Upper lobe of left lung (tissue), 6 donors: ENCODE data around the gene ITGA8. TPM values are rescaled to one million over a fixed set of nuclear protein-coding genes. Genes with fewer than 3 reads are reported as not detected.

Source experiments
- ATAC-seq, 2 donors: fragments of 200-7000 bp; cut with Tn5 transposase; one replicate each; pipeline ENCODE4 v1.9.1; 2022; ENCODE audit warnings: mild to moderate bottlenecking in 2 of 2, moderate library complexity in 2 of 2; ENCODE audit not compliant: low FRiP score in 2 of 2
- DNase-seq, 2 donors: peaks; one replicate each; pipeline ENCODE4 v3.0.0-alpha.2; 2019 to 2020
- H3K27ac ChIP-seq, 4 donors: fragments of 200-600 bp; sonication (generic); one replicate each; pipeline ENCODE4 v1.5.1; 2016 to 2019
- H3K27me3 ChIP-seq, 4 donors: fragments of 200-600 bp; sonication (generic); one replicate each; pipeline ENCODE4 v1.5.1; 2017 to 2019
- H3K36me3 ChIP-seq, 4 donors: fragments of 200-600 bp; sonication (generic); one replicate each; pipeline ENCODE4 v1.5.1; 2016 to 2019
- H3K4me1 ChIP-seq, 4 donors: fragments of 200-600 bp; sonication (generic); one replicate each; pipeline ENCODE4 v1.5.1; 2018 to 2019
- H3K4me3 ChIP-seq, 4 donors: fragments of 200-600 bp; sonication (generic); one replicate each; pipeline ENCODE4 v1.5.1; 2017 to 2019; ENCODE audit warnings: mild to moderate bottlenecking in 2 of 4, moderate library complexity in 1 of 4
- H3K9me3 ChIP-seq, 4 donors: fragments of 200-600 bp; sonication (generic); one replicate each; pipeline ENCODE4 v1.5.1; 2018 to 2019
- EP300 ChIP-seq, 4 donors: sonication (generic); formaldehyde crosslinking; IDR thresholded peaks; one replicate each; pipeline ENCODE4 v1.5.1; 2017; ENCODE audit warnings: antibody characterized with exemption in 4 of 4, control low read depth in 2 of 4
- POLR2A ChIP-seq, 4 donors: fragments of 450-650 bp; IDR thresholded peaks; one replicate each; pipeline ENCODE4 v1.5.1; 2016 to 2017; ENCODE audit warnings: antibody characterized with exemption in 4 of 4, mild to moderate bottlenecking in 2 of 4
- POLR2AphosphoS5 ChIP-seq, 2 donors: sonication (generic); formaldehyde crosslinking; IDR thresholded peaks; one replicate each; pipeline ENCODE4 v1.5.1; 2017; ENCODE audit warnings: antibody characterized with exemption in 2 of 2
- WGBS, 2 donors: methylation state at CpG; one replicate each; pipeline ENCODE4 v1.1.5; 2017 to 2018; 5-methylcytosine and 5-hydroxymethylcytosine counted together
- total RNA-seq, 6 donors: library from RNA; depleted of rRNA in 4 of 6; stranded (reverse); fragments of >200 nt in 4 of 6; gene quantifications; one replicate each; pipeline versions ENCODE4 v1.1.0 to v1.2.1, GENCODE V29; 2016 to 2021
- TF ChIP-seq, protein P1 (sequence below), 6 experiments: fragments of 450-650 bp in 4 of 6; fragments of 200-600 bp in 2 of 6; sonication (generic) in 2 of 6; IDR thresholded peaks; one replicate each; pipeline ENCODE4 v1.5.1; 2016 to 2019; ENCODE audit warnings: antibody characterized with exemption in 6 of 6
- donor health status: DM: no; HTN: no; CAD: no; lungs with moderate emphysema.
- donor health status: DM: no; HTN: yes; CAD: no; lungs with severe emphysema.

The ITGA8 gene
- total RNA-seq, 6 donors from 2014 or later = 18.2 to 40.3 (median 26.4) TPM

DNA sequence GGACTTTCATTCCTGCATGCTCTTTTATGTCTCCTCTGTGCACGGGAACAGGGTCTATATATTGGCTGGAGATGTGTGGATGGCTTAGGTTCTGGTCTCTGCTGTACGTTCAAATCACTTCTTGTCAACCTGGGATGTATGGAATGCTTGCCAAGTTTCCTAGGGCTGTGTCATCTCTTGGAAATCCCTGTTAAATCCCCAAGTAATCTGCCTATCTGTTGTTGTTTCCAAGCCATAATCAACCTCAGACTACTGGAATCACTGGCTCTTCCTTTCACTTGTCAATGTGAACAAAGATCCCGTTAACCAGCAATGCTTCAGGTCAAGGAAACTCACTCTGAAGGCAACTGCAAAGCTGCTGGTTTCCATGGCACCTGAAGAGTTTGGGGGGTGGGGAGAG, 255.3 kb downstream of the ITGA8 start:
- no peak for TF ChIP-seq POLR2AphosphoS5 (IDR thresholded peaks at IDR 0.05)
- no peak for TF ChIP-seq POLR2A (IDR thresholded peaks at IDR 0.05)
- no peak for TF ChIP-seq EP300 (IDR thresholded peaks at IDR 0.05)
- TF ChIP-seq, protein P1, sequence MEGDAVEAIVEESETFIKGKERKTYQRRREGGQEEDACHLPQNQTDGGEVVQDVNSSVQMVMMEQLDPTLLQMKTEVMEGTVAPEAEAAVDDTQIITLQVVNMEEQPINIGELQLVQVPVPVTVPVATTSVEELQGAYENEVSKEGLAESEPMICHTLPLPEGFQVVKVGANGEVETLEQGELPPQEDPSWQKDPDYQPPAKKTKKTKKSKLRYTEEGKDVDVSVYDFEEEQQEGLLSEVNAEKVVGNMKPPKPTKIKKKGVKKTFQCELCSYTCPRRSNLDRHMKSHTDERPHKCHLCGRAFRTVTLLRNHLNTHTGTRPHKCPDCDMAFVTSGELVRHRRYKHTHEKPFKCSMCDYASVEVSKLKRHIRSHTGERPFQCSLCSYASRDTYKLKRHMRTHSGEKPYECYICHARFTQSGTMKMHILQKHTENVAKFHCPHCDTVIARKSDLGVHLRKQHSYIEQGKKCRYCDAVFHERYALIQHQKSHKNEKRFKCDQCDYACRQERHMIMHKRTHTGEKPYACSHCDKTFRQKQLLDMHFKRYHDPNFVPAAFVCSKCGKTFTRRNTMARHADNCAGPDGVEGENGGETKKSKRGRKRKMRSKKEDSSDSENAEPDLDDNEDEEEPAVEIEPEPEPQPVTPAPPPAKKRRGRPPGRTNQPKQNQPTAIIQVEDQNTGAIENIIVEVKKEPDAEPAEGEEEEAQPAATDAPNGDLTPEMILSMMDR (IDR thresholded peaks at IDR 0.05) = no peak
- ATAC-seq (no peak), DNase-seq (no peak)
- Histone ChIP-seq H3K4me1 (peaks cover 0 to 4% (median 2%) of the 10 kb centered on the region in 4 donors), H3K9me3 (no peaks in the 10 kb centered on the region), H3K27me3 (no peaks in the 10 kb centered on the region), H3K36me3 (no peaks in the 10 kb centered on the region), H3K4me3 (no peak overlapping the region), H3K27ac (no peak overlapping the region)
- WGBS, 2 donors = 80 to 84% methylated on average over 3 of the region's 3 CpGs

Other genes with a start within 250 kb of the ITGA8 start
- gene MINDY3, start 140.6 kb upstream of the ITGA8 start, total RNA-seq = 10 to 100 TPM; 10.8 to 39.8 (median 26.5) TPM